T-helper 2 cell treated with Interferon-gamma antibody and Interleukin-4, amounts not matched to agents 5 μg/mL and 100 μg/mL, for 36 hours (primary cell): ENCODE measurements around the gene FAM50A.

ENCODE experiments used
- DNase-seq: peaks from one replicate; pipeline ENCODE4 v3.0.0; 2021; ENCODE audit warnings: low spot score
- H3K27ac Mint-ChIP-seq: one replicate; pipeline ENCODE4 v1.8.0; 2021; ENCODE audit warnings: mild to moderate bottlenecking, mixed read lengths
- H3K27me3 Mint-ChIP-seq: one replicate; pipeline ENCODE4 v1.8.0; 2021; ENCODE audit warnings: low read depth, mixed read lengths
- H3K36me3 Mint-ChIP-seq: one replicate; pipeline ENCODE4 v1.8.0; 2021; ENCODE audit warnings: low read depth, mixed read lengths
- H3K4me1 Mint-ChIP-seq: one replicate; pipeline ENCODE4 v1.8.0; 2021; ENCODE audit warnings: low read depth, mixed read lengths
- H3K4me3 Mint-ChIP-seq: one replicate; pipeline ENCODE4 v1.8.0; 2022; ENCODE audit warnings: mild to moderate bottlenecking, moderate library complexity, mixed read lengths
- H3K9me3 Mint-ChIP-seq: one replicate; pipeline ENCODE4 v1.8.0; 2021; ENCODE audit warnings: mixed read lengths

FAM50A gene

DNA sequence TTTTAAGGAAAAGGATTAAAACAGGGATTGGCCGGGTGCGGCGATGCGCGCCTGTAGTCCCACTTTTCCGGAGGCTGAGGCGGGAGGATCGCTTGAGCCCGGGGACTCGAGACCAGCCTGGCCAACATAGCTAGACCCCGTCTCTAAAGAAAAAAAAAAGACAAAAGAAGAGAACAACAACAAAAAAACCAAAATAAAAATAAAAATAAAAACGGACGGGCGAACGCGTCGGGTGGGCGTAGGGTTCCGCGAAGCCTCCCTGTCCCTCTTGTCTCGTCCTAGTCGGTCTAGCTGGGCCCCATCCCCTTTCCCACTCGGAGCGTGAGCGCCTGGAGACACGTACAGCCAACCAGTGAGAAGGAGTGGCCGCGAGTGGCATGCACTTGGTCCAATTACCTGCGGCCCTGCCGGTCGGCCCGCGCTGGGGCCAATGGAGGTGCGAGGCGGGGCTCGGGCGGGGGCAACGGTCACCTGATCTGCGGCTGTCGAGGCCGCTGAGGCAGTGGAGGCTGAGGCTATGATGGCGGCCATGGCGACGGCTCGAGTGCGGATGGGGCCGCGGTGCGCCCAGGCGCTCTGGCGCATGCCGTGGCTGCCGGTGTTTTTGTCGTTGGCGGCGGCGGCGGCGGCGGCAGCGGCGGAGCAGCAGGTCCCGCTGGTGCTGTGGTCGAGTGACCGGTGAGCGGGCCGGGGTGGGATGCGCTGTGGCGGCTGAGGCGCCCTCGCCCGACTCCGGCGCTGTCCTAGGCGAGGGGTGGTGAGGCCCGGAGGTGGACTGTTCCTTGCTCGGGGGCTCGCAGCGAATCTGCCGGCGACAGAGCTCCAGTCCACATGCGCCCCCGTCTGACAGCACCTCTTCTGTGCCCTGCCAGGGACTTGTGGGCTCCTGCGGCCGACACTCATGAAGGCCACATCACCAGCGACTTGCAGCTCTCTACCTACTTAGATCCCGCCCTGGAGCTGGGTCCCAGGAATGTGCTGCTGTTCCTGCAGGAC, 15.5 kb upstream of the FAM50A start, which contains the start of gene ATP6AP1:
TSS of gene ATP6AP1 (plus strand) at position 502 of the 996 bp plus-strand sequence. CDS start at position 518, 16 bp downstream.
- no peaks in the 10 kb centered on the region for H3K9me3 Mint-ChIP-seq

DNA sequence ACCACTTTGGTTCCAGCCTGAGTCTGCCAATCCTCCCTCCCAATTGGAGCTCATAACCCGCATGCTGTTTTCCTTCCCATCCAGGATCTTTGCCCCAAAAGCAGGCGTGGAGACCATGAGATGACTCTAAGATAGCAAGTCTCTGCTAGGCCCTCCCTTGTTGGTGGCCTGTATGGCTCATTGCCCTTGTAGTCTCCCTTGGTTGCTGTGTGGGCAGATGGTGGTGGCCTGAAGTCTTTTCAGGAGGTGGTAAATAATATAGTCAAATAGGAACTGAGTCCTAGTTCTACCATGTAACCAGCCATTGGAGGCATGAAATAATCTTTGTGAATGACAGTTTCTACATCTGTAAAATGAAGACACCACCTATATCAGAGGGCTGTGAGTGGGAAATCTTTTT, 14.2 kb upstream of the FAM50A start:
- Mint-ChIP-seq H3K27me3 (no peaks in the 10 kb centered on the region), H3K36me3 (peaks cover 4% of the 10 kb centered on the region), H3K27ac (peak overlapping the region; percentile 63), H3K9me3 (no peaks in the 10 kb centered on the region), H3K4me3 (peak overlapping the region; percentile 82), H3K4me1 (peaks cover 20% of the 10 kb centered on the region)
- DNase-seq, result peak; percentile 11

More for the DNA sequence above, 15.5 kb upstream of the FAM50A start, which contains the start of gene ATP6AP1:
- Mint-ChIP-seq H3K27ac (peak within 1 kb of the TSS; percentile 79), H3K4me1 (peaks cover 20% of the 10 kb centered on the region), H3K27me3 (no peaks in the 10 kb centered on the region), H3K4me3 (peak within 1 kb of the TSS; percentile 82), H3K36me3 (peaks cover 4% of the 10 kb centered on the region)
- DNase-seq, result peak; percentile 89

DNA sequence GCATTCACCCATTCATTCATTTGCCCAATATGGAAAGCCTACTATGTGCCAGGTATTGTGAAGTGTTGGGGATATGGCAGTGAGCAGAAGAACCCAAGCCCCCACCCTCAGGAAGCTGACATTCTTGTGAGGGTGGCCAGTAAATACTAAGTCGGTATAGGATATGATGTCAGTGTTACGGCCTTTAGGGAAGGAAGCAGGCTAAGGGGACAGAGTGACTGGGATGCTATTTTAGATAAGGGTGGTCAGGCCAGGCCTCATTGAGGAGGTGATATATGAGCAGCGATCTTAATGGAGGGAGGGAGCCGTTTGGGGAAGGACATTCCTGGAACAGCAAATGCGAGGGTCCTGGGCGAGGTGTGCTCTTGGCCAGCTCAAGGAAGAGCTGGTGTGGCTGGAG, 13.5 kb upstream of the FAM50A start:
- Mint-ChIP-seq H3K27me3 (no peaks in the 10 kb centered on the region), H3K36me3 (peaks cover 4% of the 10 kb centered on the region), H3K27ac (peak overlapping the region; percentile 64), H3K4me3 (peak overlapping the region; percentile 7), H3K9me3 (no peaks in the 10 kb centered on the region), H3K4me1 (peaks cover 20% of the 10 kb centered on the region)
- DNase-seq, result no peak

DNA sequence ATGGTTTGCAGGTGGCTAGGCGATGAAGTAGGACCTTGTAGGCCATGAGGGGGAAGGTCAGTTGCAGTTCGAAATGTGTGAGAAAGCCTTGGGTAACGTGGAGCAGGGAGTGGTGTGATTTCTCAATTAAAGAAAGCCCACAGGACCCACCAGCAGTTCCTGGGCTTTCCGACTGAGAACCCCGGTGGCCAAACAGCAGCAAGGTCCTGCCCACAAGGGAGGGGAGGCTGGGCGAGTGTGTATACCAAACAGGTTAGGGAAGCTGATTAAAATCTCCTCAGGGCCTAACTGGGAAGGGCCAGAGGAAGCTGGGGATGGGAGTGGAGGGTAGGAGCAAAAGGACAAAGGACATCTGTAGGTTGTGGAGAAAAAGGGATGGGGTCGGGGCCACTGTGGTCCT, 13.0 kb upstream of the FAM50A start:
- Mint-ChIP-seq H3K9me3 (no peaks in the 10 kb centered on the region), H3K4me1 (peaks cover 22% of the 10 kb centered on the region), H3K27me3 (no peaks in the 10 kb centered on the region), H3K36me3 (peaks cover 7% of the 10 kb centered on the region), H3K4me3 (no peak overlapping the region), H3K27ac (peak overlapping the region; percentile 64)
- DNase-seq, result no peak

DNA sequence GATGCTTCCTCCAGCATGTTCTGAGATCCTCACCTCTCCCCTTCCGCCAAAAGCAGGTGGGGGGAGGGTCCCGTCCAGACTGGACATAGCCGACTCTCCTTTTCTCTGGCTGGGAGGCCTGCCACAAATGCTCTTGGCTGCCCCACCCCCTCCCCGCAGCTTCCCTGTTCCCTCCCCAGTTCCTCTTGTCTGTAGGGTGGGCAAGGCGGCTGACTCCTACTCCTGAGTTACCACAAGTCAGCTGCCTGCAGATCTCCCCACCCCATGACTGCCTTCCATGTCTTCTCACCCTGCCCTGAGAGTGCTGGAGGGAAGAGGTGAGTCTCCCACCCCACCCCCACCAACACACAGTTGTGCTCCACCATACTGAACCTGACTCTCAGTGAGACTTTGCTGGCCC, 12.6 kb upstream of the FAM50A start:
- Mint-ChIP-seq H3K4me3 (no peak overlapping the region), H3K36me3 (peaks cover 10% of the 10 kb centered on the region), H3K27ac (no peak overlapping the region), H3K27me3 (no peaks in the 10 kb centered on the region), H3K4me1 (peaks cover 26% of the 10 kb centered on the region), H3K9me3 (no peaks in the 10 kb centered on the region)
- no peak for DNase-seq

DNA sequence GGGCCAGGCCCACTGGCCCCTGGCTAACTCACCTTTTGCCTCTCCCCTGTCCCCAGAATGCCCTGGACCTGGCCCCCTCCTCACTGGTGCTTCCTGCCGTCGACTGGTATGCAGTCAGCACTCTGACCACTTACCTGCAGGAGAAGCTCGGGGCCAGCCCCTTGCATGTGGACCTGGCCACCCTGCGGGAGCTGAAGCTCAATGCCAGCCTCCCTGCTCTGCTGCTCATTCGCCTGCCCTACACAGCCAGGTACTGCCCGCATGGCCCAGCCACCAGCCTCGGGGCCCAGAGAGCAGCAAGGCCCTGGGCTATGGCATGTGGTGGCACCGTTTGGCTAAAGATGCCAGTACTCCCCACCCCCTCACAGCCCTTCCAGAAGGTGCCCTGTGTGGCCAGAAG, 11.7 kb upstream of the FAM50A start:
- no peaks in the 10 kb centered on the region for H3K27me3 Mint-ChIP-seq
- H3K4me3 Mint-ChIP-seq, result no peak overlapping the region
- DNase-seq, result no peak
- H3K9me3 Mint-ChIP-seq, result no peaks in the 10 kb centered on the region
- H3K36me3 Mint-ChIP-seq, result peaks cover 12% of the 10 kb centered on the region
- peaks cover 27% of the 10 kb centered on the region for H3K4me1 Mint-ChIP-seq
- no peak overlapping the region for H3K27ac Mint-ChIP-seq

DNA sequence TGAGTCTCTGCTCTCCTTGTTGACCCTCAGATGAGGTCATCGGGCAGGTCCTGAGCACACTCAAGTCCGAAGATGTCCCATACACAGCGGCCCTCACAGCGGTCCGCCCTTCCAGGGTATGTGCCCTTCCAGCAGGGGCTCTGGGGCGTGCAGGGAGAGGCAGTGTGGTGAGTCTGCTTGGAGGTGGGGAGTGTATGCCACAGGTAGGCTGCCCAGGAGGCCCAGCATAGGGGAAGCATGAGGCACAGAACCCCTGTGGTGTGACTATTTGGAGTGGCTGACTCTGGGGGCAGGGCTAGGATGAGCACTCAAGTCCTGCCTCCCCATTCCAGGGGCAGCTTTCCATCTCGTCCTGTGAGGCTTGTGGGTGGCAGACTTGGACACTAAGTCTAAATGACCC, 10.3 kb upstream of the FAM50A start:
- Mint-ChIP-seq H3K27me3 (no peaks in the 10 kb centered on the region), H3K4me3 (no peak overlapping the region), H3K27ac (no peak overlapping the region)

DNA sequence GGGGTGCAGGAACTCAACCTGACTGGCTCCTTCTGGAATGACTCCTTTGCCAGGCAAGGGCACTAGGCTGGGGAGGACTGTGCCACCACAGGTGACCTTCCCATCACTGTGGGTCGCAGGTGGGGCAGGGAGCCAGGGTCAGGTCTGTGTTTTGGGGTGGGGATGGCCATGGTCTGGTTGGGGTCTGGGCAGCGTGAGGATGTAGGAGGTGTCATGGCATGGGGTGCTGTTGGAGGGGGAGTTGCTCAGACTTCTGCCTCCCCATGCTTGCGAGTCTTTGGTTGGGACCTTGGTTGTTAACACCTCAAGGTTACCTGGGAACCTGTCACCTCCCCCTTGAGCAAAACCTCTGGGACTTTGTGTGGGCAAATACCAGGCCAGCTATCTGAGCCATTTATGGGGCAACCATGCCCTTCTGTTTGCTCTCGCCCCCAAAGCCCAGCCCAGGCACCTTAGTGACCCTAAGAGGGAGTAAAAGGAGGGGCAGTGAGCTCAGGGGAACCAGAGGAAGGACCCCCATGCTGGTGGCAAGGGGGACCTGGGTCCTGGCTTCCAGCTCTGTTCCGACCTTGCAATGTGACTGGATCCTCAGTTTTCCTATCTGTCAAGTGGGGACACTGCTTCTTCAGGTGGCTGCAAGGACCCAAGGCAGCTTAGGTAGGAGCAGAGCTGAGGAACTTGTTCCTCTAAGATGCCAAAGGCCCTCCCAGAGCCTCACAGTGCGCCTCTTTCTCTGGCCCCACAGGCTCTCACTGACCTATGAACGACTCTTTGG, 9.4 kb upstream of the FAM50A start:
- Mint-ChIP-seq H3K36me3 (peaks cover 17% of the 10 kb centered on the region), H3K4me3 (no peak overlapping the region), H3K27me3 (no peaks in the 10 kb centered on the region), H3K4me1 (peaks cover 22% of the 10 kb centered on the region), H3K27ac (no peak overlapping the region), H3K9me3 (no peaks in the 10 kb centered on the region)
- DNase-seq, result no peak

More for the DNA sequence above, 10.3 kb upstream of the FAM50A start:
- Mint-ChIP-seq H3K36me3 (peaks cover 17% of the 10 kb centered on the region), H3K4me1 (peaks cover 27% of the 10 kb centered on the region), H3K9me3 (no peaks in the 10 kb centered on the region)
- DNase-seq, result no peak

DNA sequence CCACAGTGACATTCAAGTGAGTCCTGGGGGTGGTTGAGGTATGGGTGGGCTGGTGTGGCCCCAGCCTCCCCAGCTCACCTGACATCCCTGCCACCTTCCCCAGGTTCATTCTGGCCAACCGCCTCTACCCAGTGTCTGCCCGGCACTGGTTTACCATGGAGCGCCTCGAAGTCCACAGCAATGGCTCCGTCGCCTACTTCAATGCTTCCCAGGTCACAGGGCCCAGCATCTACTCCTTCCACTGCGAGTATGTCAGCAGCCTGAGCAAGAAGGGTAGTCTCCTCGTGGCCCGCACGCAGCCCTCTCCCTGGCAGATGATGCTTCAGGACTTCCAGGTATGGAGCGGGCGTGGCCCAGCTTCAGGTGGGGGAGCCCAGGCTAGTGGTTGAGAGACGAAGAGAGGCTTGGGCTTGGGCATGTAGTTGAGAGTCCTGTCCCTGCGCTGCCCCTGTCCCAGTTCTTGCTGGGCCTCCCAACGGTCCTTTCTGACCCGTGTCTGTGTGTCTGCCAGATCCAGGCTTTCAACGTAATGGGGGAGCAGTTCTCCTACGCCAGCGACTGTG, 8.7 kb upstream of the FAM50A start:
- H3K4me3 Mint-ChIP-seq, result peak overlapping the region; percentile 9
- no peak for DNase-seq
- H3K27ac Mint-ChIP-seq, result no peak overlapping the region
- H3K4me1 Mint-ChIP-seq, result peaks cover 19% of the 10 kb centered on the region
- no peaks in the 10 kb centered on the region for H3K9me3 Mint-ChIP-seq
- peaks cover 20% of the 10 kb centered on the region for H3K36me3 Mint-ChIP-seq
- H3K27me3 Mint-ChIP-seq, result no peaks in the 10 kb centered on the region

DNA sequence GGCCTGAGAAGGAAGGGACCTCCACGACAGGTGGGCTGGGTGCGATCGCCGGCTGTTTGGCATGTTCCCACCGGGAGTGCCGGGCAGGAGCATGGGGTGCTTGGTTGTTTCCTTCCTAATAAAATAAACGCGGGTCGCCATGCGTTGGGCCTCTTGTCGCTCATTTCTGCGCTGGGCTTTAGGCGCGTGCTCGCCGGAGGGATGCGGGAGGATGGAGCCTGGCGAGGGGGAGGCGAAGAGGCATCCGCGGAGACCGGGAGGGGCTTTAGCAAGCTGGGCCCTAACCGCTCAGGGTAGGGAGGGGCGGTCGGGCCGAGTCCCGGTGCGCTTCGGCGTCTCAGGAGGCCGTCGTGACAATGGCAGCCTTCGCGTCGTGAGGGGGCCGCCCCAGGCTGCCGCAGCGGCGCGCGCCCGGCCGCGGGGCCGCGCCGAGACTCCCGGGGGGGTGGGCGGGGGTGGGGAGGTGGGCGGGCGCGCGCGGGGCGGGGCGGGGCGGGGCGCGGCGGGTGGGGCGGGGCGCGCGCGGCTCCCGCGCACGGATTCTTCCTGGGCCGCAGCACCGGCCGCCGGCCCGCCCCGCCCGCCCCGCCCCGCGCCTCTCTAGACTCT, 7.5 kb upstream of the FAM50A start:
- peaks cover 19% of the 10 kb centered on the region for H3K36me3 Mint-ChIP-seq
- H3K4me1 Mint-ChIP-seq, result peaks cover 12% of the 10 kb centered on the region
- peak overlapping the region; percentile 82 for H3K27ac Mint-ChIP-seq
- H3K9me3 Mint-ChIP-seq, result no peaks in the 10 kb centered on the region
- peak; percentile 47 for DNase-seq
- H3K4me3 Mint-ChIP-seq, result peak overlapping the region; percentile 80
- no peaks in the 10 kb centered on the region for H3K27me3 Mint-ChIP-seq

DNA sequence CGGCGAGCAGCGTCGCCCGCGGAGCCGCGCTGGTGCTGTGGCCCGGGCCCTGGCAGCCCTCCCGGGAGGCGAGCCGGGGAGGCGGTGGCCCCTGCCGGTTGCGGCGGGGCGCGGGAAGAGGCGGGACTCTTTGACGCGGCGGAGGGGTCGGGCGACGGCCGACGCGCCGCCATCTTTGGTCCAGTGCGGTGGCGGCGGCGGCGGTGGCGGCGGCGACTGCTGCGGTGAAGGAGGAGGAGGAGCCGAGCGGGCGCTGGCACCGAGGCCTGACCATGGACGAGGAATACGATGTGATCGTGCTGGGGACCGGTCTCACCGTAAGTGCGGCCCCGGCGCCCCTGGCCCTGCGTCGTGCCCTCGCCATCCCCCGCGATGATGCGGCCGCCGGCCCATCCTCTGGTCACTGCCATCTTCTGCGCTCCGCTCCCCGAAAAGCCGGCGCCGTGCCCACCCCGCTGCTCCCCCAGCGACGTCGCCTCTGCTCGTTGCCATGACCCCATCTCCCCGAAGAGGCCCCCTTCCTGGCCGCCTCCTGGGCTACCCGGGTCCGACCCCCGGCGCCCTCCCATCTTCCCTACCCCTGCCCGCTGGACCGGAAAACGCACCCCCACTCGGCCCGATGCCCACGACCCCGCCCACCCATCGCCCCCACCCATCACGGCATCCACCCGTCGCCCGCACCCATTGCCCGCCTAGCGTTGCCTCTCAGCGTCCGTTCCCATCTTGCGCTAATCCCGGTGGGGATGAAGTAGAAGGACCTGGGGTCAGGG, 6.8 kb upstream of the FAM50A start, which contains the start of gene GDI1:
TSS of gene GDI1 (plus strand) at position 172 of the 770 bp plus-strand sequence. CDS start at position 273, 101 bp downstream.
- H3K4me3 Mint-ChIP-seq, result peak within 1 kb of the TSS; percentile 87
- H3K4me1 Mint-ChIP-seq, result peaks cover 13% of the 10 kb centered on the region
- H3K27ac Mint-ChIP-seq, result peak within 1 kb of the TSS; percentile 82
- peak; percentile 54 for DNase-seq
- H3K36me3 Mint-ChIP-seq, result peaks cover 22% of the 10 kb centered on the region
- H3K9me3 Mint-ChIP-seq, result no peaks in the 10 kb centered on the region
- no peaks in the 10 kb centered on the region for H3K27me3 Mint-ChIP-seq

DNA sequence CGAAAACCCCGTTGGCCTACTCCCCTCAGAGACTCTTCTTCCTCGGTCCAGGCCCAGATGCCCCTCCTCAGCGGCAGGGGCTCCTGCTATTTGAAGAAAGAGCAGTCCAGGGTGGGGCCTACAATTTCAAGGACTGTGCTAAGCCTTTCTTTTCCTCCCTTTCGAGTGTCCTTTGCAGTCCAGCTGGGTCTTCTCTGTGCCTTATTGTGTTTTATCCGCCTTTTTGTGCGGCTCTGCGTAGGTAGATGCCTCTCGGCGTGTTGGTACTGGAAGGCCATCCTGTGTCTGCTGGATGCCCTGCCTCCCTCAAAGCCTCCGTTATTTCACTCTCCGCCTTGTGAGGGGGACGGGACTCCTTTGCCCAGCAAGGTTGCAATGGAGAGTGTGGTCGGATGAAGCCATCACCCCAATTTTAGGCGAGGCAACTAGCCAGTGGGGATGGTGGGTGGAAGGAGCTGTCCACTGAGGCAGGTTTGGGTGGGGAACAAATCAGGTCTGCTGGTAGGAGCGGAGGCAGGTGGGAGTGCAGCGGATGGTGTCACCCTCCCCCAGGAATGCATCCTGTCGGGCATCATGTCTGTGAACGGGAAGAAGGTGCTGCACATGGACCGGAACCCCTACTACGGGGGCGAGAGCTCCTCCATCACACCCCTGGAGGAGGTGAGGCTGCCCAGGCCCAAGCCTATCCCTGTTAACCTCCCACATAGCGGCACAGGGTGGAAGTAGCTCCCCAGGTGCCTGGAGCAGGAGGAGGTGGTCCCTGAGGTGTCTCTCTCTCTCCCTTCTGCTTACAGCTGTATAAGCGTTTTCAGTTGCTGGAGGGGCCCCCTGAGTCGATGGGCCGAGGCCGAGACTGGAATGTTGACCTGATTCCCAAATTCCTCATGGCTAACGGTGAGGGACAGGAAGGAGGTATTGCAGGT, 5.7 kb upstream of the FAM50A start:
- Mint-ChIP-seq H3K4me1 (peaks cover 16% of the 10 kb centered on the region), H3K9me3 (no peaks in the 10 kb centered on the region), H3K27me3 (no peaks in the 10 kb centered on the region), H3K27ac (peak overlapping the region; percentile 82), H3K36me3 (peaks cover 22% of the 10 kb centered on the region), H3K4me3 (peak overlapping the region; percentile 87)
- DNase-seq, result no peak
